GM19099 (cell line): ENCODE data around the gene CYTH3.

ENCODE experiments used
- POLR2A ChIP-seq: IDR thresholded peaks from 3 replicates; pipeline ENCODE4 v1.6.1; 2011; ENCODE audit warnings: low read depth; ENCODE audit not compliant: insufficient read length; ENCODE audit errors: extremely low read depth

The CYTH3 gene

GRCh38 chr7:6159097-6159483 lies 113.3 kb downstream of the CYTH3 start:
- no peak for TF ChIP-seq POLR2A

- TF ChIP-seq POLR2A: no peak
These were observed 113.9 kb downstream of the CYTH3 start for GRCh38 chr7:6158424-6159096.

DNA sequence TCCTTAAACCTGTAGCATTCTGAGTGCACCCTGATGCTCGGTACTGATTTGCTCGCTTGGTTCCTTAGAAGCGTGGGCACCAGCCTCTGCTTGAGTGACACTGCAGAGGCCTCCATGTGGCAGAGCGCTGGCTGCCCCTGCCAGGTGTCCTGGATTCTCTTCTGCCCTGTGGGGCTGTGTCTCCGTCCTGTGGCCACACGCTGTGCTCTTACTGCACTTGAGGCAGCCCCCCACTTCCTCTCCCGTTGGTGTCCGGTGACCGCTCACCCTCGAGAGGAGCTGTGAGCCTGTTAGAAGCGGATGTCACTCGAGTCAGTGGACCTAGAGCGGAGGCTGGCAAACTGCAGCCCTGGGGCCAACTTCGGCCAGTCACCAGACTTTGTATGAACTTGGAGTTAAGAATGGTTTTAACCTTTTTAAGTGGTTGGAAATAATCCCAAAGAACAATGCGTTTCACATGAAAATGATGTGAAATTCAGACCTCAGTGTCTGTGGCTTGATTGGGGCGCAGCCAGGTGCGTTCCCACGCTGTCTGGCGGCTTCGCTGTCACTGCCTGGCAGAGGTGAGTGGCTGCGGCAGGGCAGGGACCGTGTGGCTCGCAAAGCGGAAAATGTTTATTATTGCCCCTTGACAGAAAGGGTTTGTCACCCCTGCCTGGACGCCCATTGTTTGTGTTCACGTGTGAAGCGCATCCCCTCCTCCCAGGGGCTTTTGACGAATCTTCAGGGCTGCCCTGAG lies 114.6 kb downstream of the CYTH3 start:
- TF ChIP-seq POLR2A: no peak

GRCh38 chr7:6156734-6157133 lies 115.7 kb downstream of the CYTH3 start:
- no peak for TF ChIP-seq POLR2A

DNA sequence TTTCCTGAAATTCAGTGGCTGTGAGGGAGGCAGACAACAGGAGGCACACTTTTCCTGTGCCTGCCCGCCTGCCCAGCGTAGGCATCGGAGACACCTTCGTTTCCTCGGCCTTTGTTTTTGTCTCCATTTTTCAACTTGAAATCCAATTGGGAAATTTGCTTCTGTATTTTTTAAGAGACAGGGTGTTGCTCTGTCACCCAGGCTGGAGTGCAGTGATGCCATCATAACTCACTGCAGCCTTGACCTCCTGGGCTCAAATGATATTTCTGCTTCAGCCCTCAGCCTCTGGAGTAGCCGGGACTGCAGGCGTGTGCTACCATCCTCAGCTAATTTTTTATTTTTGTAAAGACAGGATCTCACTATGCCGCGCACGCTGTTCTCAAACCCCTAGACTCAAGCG lies 116.8 kb downstream of the CYTH3 start:
- TF ChIP-seq POLR2A: no peak

DNA sequence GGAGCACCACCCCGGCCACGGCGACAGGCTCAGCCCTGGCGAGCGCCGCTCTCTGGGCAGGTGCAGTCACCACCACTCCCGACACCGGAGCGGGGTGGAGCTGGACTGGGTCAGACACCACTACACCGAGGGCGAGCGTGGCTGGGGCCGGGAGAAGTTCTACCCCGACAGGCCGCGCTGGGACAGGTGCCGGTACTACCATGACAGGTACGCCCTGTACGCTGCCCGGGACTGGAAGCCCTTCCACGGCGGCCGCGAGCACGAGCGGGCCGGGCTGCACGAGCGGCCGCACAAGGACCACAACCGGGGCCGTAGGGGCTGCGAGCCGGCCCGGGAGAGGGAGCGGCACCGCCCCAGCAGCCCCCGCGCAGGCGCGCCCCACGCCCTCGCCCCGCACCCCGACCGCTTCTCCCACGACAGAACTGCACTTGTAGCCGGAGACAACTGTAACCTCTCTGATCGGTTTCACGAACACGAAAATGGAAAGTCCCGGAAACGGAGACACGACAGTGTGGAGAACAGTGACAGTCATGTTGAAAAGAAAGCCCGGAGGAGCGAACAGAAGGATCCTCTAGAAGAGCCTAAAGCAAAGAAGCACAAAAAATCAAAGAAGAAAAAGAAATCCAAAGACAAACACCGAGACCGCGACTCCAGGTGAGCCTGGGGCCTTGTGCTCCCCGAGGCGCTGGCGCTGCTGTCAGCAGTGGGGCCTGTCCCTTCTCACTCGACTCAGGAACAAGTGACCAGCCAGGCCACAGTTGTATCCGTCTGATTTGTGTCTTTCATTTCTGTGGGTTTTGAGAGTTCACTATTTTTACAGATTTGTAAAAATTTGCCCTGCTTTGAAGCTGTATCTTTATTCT lies 117.7 kb downstream of the CYTH3 start:
- TF ChIP-seq POLR2A: no peak

GRCh38 chr7:6153646-6154541 lies 118.5 kb downstream of the CYTH3 start:
- no peak for TF ChIP-seq POLR2A

DNA sequence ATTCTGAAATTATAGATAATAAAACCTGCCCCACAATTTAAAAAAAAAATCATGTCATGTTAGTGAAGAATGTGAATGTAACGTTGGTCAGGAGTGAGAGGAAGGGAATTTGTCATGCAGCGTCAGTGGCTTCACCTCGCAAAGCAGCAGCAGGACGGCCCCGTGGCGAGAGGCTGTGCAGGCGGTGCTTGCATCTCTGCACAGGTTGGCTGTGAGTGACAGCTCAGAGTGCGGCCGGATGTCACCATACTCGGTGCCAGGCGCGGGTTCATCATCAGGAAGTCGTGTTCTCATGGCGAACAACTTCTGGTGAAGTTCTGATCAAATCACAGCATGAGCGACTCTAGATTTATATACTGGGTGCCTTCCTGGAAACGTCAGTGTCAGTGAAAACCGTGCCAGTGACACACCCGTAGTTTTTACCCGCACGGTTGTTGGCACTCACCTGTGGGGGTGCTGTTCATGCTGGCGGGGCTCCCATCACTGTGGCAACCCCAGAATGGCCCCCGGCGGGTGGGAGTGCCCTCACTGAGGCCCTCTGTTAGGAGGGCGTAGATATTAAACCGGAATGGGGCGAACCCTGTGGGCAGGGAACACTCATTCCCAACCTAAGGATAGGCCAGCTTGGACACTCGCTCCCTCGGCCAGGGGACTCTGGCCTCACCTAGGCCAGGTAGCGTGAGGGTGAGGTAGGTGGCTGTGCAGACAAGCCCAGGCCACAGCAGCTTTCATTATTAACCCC lies 120.3 kb downstream of the CYTH3 start:
- TF ChIP-seq POLR2A: no peak

DNA sequence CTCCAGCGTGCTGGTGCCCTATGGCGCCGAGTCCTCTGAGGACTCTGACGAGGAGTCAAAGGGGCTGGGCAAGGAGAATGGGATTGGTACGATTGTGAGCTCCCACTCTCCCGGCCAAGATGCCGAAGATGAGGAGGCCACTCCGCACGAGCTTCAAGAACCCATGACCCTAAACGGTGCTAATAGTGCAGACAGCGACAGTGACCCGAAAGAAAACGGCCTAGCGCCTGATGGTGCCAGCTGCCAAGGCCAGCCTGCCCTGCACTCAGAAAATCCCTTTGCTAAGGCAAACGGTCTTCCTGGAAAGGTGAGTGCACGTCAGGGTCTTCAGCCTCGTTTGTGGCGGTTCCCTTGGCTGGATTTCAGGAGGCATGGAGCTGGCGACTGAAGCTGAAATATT lies 122.4 kb downstream of the CYTH3 start:
- TF ChIP-seq POLR2A: no peak

DNA sequence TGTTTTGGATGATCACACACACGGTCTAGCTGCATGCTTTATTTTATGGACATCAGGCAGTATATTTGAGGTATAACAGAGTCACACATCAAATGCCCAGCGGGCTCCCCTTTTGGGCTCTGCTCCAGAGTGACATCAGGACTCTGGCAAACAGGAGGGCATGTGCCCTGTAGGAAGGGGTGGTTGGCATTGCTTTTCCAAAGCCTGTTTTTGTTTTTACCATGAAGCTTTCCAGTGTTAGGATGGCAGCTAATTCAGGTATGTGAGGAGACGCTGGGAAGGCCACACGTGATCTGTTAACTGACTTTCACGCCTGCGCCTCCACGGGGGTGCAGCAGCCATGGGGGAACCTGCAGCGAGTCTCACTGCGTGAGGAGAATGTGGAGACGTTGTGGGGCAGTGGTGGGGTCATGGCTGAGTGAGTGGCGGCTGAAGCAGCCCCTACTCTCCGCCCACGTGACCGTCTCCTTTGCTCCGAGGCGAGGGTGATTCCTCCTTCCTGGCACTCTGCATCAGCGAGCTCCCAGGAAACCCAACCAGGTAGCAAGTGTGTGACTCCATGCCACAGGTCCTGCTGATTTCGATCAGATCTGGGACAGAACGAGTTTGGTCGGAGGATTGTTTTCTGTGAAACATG lies 123.6 kb downstream of the CYTH3 start:
- TF ChIP-seq POLR2A: no peak

GRCh38 chr7:6147627-6148026 lies 124.8 kb downstream of the CYTH3 start:
- no peak for TF ChIP-seq POLR2A

- no peak for TF ChIP-seq POLR2A
These were observed 125.8 kb downstream of the CYTH3 start for GRCh38 chr7:6146666-6147065.

DNA sequence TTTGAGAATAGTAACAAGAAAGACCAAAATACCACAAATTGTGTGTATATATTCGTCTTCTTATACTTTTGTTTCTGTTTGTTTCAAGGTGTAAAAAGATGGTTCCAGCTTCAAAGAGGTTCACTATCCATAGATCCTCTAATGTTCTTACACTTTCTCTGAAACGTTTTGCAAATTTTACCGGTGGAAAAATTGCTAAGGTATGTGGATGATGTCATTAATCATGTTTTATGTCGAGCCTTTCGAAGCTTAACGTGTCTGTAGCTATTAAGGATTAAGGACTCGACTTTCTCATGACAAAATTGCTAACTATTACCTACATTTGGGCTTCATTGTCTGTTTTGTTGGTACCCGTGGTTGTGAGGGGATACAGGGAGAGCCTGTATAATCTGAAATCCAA lies 128.4 kb downstream of the CYTH3 start:
- no peak for TF ChIP-seq POLR2A

GRCh38 chr7:6142871-6143380 lies 129.5 kb downstream of the CYTH3 start:
- TF ChIP-seq POLR2A: no peak
